ENCODE measurements around the gene ANAPC7. TPM values are rescaled to one million over a fixed set of nuclear protein-coding genes. Genes with fewer than 3 reads are reported as not detected.
"Not testable (repeated sequence)": the region's sequence is repeated elsewhere in the genome, so short reads cannot be mapped to it uniquely, and the experiment has no call there.

Gene ANAPC7, protein sequence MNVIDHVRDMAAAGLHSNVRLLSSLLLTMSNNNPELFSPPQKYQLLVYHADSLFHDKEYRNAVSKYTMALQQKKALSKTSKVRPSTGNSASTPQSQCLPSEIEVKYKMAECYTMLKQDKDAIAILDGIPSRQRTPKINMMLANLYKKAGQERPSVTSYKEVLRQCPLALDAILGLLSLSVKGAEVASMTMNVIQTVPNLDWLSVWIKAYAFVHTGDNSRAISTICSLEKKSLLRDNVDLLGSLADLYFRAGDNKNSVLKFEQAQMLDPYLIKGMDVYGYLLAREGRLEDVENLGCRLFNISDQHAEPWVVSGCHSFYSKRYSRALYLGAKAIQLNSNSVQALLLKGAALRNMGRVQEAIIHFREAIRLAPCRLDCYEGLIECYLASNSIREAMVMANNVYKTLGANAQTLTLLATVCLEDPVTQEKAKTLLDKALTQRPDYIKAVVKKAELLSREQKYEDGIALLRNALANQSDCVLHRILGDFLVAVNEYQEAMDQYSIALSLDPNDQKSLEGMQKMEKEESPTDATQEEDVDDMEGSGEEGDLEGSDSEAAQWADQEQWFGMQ
- total RNA-seq = 10 to 100 TPM; 63.1 to 64.8 TPM

DNA sequence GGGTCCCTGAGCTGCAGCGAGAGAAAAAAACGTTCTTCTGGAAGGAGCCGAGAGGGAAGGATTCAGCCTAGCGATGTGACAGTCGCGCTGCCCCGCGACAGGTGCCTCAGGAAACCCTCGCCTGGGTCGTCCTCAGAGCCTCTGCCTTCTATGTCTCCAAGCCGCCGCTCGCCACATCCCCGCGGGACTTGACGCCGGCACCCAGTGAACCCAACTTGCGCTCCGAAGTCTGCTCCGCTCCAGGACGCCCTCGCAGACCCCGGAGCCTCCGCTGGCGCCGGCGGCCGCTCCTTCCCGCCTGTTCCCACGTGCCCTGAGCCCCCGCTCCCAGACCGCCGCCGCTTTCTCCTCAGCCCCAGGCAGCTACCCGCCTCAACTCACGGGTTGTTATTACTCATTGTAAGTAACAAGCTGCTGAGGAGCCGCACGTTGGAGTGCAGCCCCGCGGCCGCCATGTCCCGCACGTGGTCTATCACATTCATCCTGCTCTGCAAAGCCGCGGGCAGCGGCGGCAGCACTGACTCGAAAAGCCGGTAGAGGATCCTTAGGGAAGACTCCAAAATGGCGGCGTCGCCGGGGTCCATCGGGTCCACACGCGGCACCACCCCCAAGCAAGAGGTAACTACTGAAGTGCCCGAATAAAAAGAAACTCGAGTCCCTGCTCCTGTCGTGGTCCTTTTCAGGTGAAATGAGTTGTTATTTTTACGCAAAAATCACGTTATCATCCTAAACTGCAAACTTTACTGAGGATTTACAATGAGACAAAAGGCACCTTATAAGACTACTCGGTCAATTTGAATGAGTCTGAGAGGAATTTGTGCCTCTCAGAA, at the start of gene ANAPC7:
TSS of gene ANAPC7 (minus strand) at position 563 of the 830 bp plus-strand sequence. CDS start at position 482, 81 bp downstream.
- Mint-ChIP-seq H3K9me3 (no peaks in the 10 kb centered on the region), H3K27ac (peak within 1 kb of the TSS in 1 of 2 donors; percentile 99), H3K36me3 (peaks cover 13 to 17% of the 10 kb centered on the region in 2 donors)
- DNase-seq (ENCODE audit: low spot score in 2 of 2) (peak; percentile 86 to 89), ATAC-seq (peak; percentile 91 to 96)

DNA sequence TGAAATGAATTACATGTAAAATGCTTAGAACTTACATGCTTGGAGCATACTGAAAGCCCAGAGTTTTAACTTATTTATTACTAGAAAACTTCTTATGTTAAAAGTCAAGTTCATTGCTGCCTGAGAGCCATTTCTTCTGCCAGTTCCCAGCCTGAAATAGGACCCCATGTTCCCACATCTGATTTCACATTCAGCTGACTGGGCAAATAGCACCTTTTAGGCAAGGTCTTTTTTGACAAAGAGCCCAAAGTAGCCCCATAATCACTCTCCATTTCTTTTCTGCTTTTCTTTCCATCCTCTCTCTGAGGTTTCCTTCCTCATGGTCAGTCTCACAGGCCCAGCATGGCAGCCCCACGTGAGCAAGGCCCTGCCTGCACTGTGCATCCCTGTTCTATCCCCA, 47.8 kb upstream of the ANAPC7 start:
- peak overlapping the region; percentile 94 to 98 for H3K27ac Mint-ChIP-seq
- ATAC-seq = no peak
- no peak for DNase-seq (ENCODE audit: low spot score in 2 of 2)
- peaks cover 24 to 50% of the 10 kb centered on the region in 2 donors for H3K36me3 Mint-ChIP-seq
- H3K9me3 Mint-ChIP-seq = no peaks in the 10 kb centered on the region

DNA sequence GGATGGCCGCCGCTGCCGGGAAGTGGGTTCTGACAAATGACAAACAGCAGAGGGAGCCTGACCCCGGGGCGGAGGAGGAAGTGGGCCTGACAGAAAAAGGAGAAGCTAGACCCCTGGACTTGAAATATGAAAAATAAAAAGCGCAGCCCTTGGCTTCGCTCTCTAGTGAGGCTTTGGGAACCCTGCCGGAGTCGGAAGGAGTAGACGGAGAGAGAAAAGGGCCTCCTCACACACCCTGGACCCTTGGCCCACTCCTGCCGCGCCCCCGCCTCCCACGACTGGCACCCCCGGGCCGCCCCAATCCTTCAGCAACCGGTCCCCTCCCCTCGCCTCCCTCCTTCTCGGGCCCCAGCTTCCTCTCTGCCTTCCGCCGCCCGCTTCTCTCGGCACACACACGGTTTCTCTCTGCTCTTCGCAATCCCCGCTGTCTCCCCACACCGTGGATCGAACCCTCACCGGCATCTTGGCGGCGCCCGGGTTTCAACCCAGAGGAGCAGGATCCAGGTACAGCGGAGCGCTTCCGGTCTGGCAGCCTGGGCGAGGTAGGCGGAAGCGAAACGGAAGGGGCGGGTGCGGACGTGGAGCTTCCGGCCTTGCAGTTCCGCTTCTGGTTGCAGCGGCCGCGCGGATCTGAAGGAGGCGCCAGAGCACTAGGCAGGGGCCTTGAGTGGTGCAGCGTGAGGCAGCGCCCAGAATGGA, 46.4 kb upstream of the ANAPC7 start, which contains the start of gene ARPC3:
TSS of gene ARPC3 (minus strand) at position 539 of the 699 bp plus-strand sequence. CDS start at position 462, 77 bp downstream.
- ATAC-seq (peak; percentile 99), DNase-seq (ENCODE audit: low spot score in 2 of 2) (peak; percentile 93 to 96)
- Mint-ChIP-seq H3K27ac (peak within 1 kb of the TSS; percentile 98 to 100), H3K36me3 (peaks cover 27 to 51% of the 10 kb centered on the region in 2 donors), H3K9me3 (no peaks in the 10 kb centered on the region)

DNA sequence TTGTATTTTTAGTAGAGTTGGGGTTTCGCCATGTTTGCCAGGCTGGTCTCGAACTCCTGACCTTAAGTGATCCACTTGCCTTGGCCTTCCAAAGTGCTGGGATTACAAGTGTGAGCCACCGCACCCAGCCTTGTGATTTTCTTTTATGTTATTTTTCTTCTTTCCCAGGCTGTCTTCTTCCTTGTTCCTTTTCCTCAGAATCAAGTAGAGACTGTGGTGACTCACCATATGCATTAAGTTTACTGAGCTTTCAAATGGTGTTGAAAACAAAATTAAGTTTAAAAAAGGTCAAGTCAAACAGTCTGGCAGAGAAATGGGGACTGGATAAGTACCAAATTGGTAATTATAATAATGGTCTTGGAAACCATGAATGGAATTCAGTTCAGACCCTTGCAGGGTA, 40.9 kb upstream of the ANAPC7 start:
- no peak for ATAC-seq
- Mint-ChIP-seq H3K36me3 (peaks cover 19 to 44% of the 10 kb centered on the region in 2 donors), H3K9me3 (no peaks in the 10 kb centered on the region), H3K27ac (peak overlapping the region; percentile 18 to 34)
- no peak for DNase-seq (ENCODE audit: low spot score in 2 of 2)

DNA sequence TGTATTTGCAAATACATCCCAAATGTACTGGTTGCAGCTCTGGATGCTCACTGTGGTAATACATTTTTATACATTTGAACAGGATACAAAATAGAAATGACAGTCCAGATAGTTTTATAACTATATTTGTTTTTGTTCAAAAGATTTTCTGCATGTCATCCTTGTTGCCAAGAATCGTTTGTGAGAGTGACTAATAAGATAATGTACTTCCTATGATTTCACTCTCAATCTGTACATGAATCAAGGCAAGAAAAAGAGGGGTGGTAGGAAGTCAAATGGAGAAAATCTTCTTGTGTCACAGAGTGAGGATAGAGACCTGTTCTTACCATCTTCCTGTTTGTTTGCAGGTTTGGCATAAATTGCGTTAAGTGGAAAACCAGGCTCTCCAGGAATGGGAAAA, 32.7 kb upstream of the ANAPC7 start:
- no peak for DNase-seq (ENCODE audit: low spot score in 2 of 2)
- H3K27ac Mint-ChIP-seq = peak overlapping the region in 1 of 2 donors; percentile 88
- ATAC-seq = no peak
- H3K9me3 Mint-ChIP-seq = no peaks in the 10 kb centered on the region
- peaks cover 0 to 33% of the 10 kb centered on the region in 2 donors for H3K36me3 Mint-ChIP-seq

DNA sequence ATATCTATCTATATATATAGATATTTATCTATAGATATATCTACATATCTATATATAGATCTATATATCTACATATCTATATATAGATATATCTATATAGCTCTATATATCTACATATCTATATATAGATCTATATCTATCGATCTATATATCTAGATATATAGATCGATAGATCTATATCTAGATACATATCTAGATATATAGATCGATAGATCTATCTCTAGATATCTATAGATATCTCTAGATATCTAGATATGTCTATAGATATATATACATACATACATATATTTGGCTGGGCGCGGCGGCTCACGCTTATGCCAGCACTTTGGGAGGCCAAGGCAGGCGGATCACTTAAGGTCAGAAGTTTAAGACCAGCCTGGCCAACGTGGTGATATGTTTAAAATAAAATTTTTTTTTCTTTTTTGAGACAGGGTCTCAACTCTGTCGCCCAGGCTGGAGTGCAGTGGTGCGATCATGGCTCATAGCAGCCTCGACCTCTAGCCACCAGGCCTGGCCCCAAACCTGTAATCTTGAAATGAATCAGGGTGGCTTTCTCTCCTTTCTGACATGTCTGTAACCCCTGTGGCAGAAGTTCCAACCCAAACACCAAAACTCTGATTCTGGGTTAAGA, 28.6 kb upstream of the ANAPC7 start:
- peak in 1 of 2 donors; percentile 27 for DNase-seq (ENCODE audit: low spot score in 2 of 2)
- peak overlapping the region in 1 of 2 donors; percentile 98 for H3K27ac Mint-ChIP-seq
- H3K36me3 Mint-ChIP-seq = peaks cover 0 to 13% of the 10 kb centered on the region in 2 donors
- ATAC-seq = peak; percentile 42 to 65
- no peaks in the 10 kb centered on the region for H3K9me3 Mint-ChIP-seq

DNA sequence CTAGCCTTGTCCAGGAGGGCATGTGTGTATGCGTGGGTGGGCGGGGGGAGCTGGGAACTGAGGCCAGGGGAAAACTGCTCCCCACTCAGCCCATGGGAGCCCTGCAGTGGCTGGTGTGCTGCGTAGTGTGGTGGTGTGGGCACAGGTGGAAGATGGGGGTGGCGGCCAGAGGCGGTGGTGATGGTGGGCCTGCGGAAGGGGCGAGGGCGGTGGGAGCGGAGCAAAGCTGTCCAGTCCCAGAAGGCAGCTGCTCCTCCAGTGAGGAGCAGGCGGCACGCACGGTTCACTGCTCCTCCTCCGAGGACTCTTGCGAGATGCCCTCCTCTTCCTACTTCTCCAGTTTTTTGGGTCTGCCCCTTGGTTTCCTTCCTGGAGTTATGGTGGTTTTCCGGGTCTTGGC, 26.2 kb upstream of the ANAPC7 start:
- ATAC-seq; H3K36me3 Mint-ChIP-seq; H3K9me3 Mint-ChIP-seq; H3K27ac Mint-ChIP-seq; DNase-seq (ENCODE audit: low spot score in 2 of 2): not testable (repeated sequence)

DNA sequence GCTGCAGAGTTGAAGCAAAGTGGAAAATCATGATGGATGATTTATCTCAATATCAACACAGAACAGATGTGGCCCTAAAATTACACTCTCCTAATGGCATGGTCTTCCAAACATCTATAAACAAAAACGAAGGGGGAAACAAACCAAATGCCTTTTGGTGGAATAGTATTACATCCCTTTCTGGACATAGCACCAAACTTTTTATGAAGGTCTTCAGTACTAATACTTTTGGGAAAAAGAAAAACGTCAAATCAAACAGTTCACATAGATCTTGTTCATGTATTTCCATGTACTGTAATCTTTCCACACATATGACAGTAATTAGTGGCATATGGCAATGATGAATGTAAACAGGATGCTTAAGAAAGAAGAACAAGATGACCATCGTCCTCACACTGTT, 22.9 kb upstream of the ANAPC7 start:
- no peak for DNase-seq (ENCODE audit: low spot score in 2 of 2)
- Mint-ChIP-seq H3K27ac (no peak overlapping the region), H3K36me3 (no peaks in the 10 kb centered on the region), H3K9me3 (no peaks in the 10 kb centered on the region)
- no peak for ATAC-seq

DNA sequence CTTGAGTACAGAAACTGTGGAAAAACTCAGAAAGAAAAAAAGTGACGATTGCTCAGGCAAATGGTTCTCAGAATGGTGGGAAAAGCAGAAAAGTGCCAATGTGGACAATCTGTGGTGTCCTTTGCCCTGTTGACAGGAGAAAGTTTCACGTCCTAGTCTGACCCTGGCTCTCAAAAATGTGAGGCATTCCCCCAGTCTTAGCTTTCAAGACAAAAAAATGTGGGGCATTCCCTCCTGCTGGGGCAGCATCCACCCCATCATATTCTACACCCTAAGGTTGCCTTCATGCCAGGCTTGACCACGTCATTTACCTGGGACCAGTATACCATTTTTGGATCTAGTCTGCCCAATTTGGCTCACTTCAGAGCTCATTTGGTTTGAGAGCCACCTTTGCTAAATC, 20.7 kb upstream of the ANAPC7 start:
- Mint-ChIP-seq H3K36me3 (no peaks in the 10 kb centered on the region), H3K9me3 (no peaks in the 10 kb centered on the region)

DNA sequence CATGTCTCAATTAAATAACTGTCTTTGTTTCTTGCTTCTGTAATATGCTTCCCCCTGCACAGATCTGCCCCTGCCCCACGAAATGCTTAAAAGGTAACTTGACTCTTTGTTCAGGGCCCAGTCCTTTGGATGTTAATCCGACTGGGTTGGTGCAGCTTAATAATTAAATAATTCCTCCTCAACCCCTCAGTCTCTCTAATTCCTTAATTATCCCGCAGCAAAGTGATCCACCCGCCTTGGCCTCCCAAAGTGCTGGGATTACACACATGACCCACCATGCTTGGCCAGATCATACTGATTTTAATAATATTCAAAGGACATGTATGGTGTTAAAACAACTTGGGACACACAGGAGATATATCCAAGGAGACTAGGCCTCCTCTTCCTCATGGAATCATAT, 18.2 kb upstream of the ANAPC7 start:
- Mint-ChIP-seq H3K36me3 (no peaks in the 10 kb centered on the region), H3K27ac (no peak overlapping the region), H3K9me3 (no peaks in the 10 kb centered on the region)
- ATAC-seq (no peak), DNase-seq (ENCODE audit: low spot score in 2 of 2) (no peak)

More for the DNA sequence above, 20.7 kb upstream of the ANAPC7 start:
- ATAC-seq (no peak), DNase-seq (ENCODE audit: low spot score in 2 of 2) (no peak)
- H3K27ac Mint-ChIP-seq = no peak overlapping the region

DNA sequence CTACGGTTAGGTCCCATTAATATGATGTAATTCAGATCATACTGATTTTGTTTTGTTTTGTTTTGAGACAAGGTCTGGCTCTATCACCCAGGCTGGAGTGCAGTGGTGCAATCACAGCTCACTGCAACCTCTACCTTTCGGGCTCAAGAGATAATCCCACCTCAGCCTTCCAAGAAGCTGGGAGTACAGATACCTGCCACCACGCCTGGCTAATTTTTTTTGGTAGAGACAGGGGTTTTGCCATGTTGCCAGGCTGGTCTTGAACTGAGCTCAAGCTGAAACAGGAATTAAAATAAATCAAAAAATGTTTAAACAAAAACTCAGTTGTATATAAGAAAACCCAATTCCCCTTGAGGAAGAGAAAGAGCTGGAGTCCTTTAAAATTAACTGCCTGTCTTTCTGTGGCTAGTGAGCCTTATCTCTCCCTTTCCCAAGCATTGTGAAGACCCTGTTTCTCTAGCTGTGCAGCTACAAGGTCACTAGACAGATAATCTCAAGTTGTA, 17.7 kb upstream of the ANAPC7 start:
- H3K36me3 Mint-ChIP-seq = no peaks in the 10 kb centered on the region
- no peak for ATAC-seq
- no peak overlapping the region for H3K27ac Mint-ChIP-seq

DNA sequence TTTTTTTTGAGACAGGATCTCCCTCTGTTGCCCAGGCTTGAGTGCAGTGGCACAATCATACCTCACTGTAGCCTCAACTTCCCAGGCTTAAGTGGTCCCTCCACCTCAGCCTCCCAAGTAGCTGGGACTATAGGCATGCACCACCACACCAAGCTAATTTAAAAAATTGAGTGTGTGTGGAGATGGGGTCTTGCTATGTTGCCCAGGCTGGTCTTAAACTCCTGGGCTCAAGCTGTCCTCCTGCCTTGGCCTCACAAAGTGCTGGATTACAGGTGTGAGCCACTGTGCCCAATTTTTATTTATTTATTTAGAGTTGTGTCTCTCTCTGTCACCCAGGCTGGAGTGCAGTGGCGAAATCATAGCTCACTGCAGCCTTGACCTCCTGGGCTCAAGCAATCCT, 17.1 kb upstream of the ANAPC7 start:
- not testable (repeated sequence) for H3K9me3 Mint-ChIP-seq; H3K36me3 Mint-ChIP-seq; H3K27ac Mint-ChIP-seq; ATAC-seq; DNase-seq (ENCODE audit: low spot score in 2 of 2)

More for the DNA sequence above, 17.7 kb upstream of the ANAPC7 start:
- no peak for DNase-seq (ENCODE audit: low spot score in 2 of 2)
- H3K9me3 Mint-ChIP-seq = no peaks in the 10 kb centered on the region

DNA sequence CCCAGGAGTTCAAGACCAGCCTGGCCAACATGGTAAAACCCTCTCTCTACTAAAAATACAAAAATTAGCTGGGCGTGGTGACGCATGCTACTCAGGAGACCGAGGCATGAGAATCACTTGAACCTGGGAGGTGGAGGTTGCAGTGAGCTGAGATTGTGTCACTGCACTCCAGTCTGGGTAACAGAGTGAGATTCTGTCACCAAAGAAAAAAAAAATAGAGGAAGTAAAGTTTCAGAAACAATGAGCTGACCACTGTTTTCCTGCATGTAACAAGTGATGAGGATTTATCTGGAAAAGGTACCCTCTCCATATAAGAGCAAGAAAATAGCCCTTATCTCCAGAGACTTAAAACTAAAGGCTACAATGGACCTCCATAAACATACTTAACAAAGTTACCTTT, 13.6 kb upstream of the ANAPC7 start:
- not testable (repeated sequence) for DNase-seq (ENCODE audit: low spot score in 2 of 2); H3K27ac Mint-ChIP-seq; H3K36me3 Mint-ChIP-seq; ATAC-seq; H3K9me3 Mint-ChIP-seq

DNA sequence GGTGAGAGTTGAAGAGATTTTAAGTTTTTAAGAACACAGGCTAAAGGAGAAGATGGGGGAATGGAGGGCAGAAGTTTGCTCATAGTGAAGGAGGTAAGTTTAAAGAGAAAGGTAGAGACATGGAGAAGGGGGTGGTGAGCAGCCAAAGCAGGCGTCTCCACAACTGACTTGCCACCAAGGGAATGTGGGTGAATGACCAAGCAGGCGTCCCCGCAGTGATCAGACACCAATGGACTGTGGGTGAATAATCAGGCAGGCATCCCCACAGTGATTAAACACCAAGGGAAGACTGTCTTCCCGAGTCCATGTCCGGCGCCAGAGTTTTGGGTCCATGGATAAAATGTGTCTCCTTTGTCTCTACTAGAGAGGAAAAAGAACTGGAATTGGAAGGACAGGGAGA, 6.6 kb upstream of the ANAPC7 start:
- ATAC-seq; H3K9me3 Mint-ChIP-seq; H3K27ac Mint-ChIP-seq; DNase-seq (ENCODE audit: low spot score in 2 of 2); H3K36me3 Mint-ChIP-seq: not testable (repeated sequence)

DNA sequence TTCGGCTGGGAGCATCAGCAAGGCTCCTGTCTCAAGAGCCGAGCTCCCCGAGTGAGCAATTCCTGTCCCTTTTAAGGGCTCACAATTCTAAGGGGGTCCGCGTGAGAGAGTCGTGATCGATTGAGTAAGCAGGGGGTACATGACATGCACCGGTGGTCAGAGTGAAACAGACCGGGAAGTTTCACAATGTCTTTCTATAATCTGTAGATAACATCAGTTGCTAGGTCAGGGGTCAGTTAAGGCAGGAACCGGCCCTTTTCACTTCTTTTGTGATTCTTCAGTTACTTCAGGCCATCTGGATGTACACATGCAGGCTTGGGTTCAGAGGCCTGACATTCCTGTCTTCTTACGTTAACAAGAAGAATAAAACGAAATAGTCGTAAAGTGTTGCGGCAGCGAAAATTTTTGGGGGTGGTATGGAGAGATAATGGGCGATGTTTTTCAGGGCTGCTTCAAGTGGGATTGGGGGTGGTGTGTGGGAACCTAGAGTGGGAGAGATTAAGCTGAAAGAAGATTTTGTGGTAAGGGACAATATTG, 1.7 kb upstream of the ANAPC7 start:
- H3K36me3 Mint-ChIP-seq = peaks cover 13 to 17% of the 10 kb centered on the region in 2 donors
- ATAC-seq; DNase-seq (ENCODE audit: low spot score in 2 of 2): not testable (repeated sequence)

More for the DNA sequence above, 1.7 kb upstream of the ANAPC7 start:
- not testable (repeated sequence) for H3K9me3 Mint-ChIP-seq, H3K27ac Mint-ChIP-seq
